ENCODE data around the gene PRDM16. TPM values are rescaled to one million over a fixed set of nuclear protein-coding genes. Genes with fewer than 3 reads are reported as not detected.

Gene PRDM16
- total and polyA plus RNA-seq, 2 of the 13 experiments (the other 11 are each of a cell fraction or from before 2014, with no cell fraction given), result 0.15 to 0.81 TPM

GRCh38 chr1:3115275-3116149, 46.5 kb downstream of the PRDM16 start (continued):
- no peak for TF ChIP-seq MYPOP (CRISPR knock-in tag; IDR thresholded peaks at IDR 0.05)
- no peak for TF ChIP-seq ZNF33A (CRISPR knock-in tag; IDR thresholded peaks at IDR 0.05; ENCODE audit: borderline replicate concordance)
- no peak for TF ChIP-seq IKZF5 (CRISPR knock-in tag; IDR thresholded peaks at IDR 0.05)
- TF ChIP-seq KDM2A (CRISPR knock-in tag; IDR thresholded peaks at IDR 0.05; ENCODE audit: borderline replicate concordance, low read depth), result 0 out of 2 replicates have a peak, but pooled peaks have one; percentile 22
- peak; percentile 53; the same call in 1 of the 2 replicates for TF ChIP-seq ZBTB42 (CRISPR knock-in tag; IDR thresholded peaks at IDR 0.05)
- TF ChIP-seq HOXA5 (CRISPR knock-in tag; IDR thresholded peaks at IDR 0.05), result peak; percentile 99
- TF ChIP-seq RARA (CRISPR knock-in tag; IDR thresholded peaks at IDR 0.05), result peak; percentile 18; the same call in 1 of the 2 replicates
- TF ChIP-seq USF2 (IDR thresholded peaks at IDR 0.05; ENCODE audit: low read depth, low read length), result no peak
- TF ChIP-seq USF2 (CRISPR knock-in tag; IDR thresholded peaks at IDR 0.05; ENCODE audit: borderline replicate concordance), result peak; percentile 39; the same call in 1 of the 2 replicates
- TF ChIP-seq PBX2 (CRISPR knock-in tag; IDR thresholded peaks at IDR 0.05), result peak; percentile 60
- no peak for TF ChIP-seq MLLT10 (CRISPR knock-in tag; IDR thresholded peaks at IDR 0.05)
- no peak for TF ChIP-seq KDM4B (CRISPR knock-in tag; IDR thresholded peaks at IDR 0.05)
- no peak for TF ChIP-seq ZXDC (CRISPR knock-in tag; IDR thresholded peaks at IDR 0.05)
- peak; percentile 29; the same call in 1 of the 2 replicates for TF ChIP-seq SP5 (CRISPR knock-in tag; IDR thresholded peaks at IDR 0.05; ENCODE audit: borderline replicate concordance, low read depth)
- TF ChIP-seq ARNTL (CRISPR knock-in tag; IDR thresholded peaks at IDR 0.05), result no peak
- TF ChIP-seq THAP11 (CRISPR knock-in tag; IDR thresholded peaks at IDR 0.05), result no peak
- no peak for TF ChIP-seq FOXA1 (IDR thresholded peaks at IDR 0.05)
- TF ChIP-seq FOXA1 (CRISPR knock-in tag; IDR thresholded peaks at IDR 0.05), result no peak; the same call in 1 of the 2 replicates
- no peak for TF ChIP-seq ZNF598 (CRISPR knock-in tag; IDR thresholded peaks at IDR 0.05; ENCODE audit: borderline replicate concordance)
- no peak for TF ChIP-seq NFRKB (IDR thresholded peaks at IDR 0.05)
- TF ChIP-seq ATF1 (CRISPR knock-in tag; IDR thresholded peaks at IDR 0.05), result no peak
- peak; percentile 40; the same call in 1 of the 2 replicates for TF ChIP-seq ZNF441 (CRISPR knock-in tag; IDR thresholded peaks at IDR 0.05; ENCODE audit: borderline replicate concordance)
- no peak for TF ChIP-seq MBD4 (IDR thresholded peaks at IDR 0.05; ENCODE audit: borderline replicate concordance, low read length)
